Body of pancreas (tissue), 4 donors: Measurements from ENCODE around the gene KRT86.

Experiments used
- CTCF ChIP-seq, 7 experiments: fragments of 450-650 bp in 4 of 7; fragments of 200-600 bp in 3 of 7; sonication (generic) in 3 of 7; IDR thresholded peaks; one replicate each; pipeline ENCODE4 v1.5.1; 2016 to 2019; ENCODE audit warnings: antibody characterized with exemption in 7 of 7
- POLR2A ChIP-seq, 3 donors: fragments of 450-650 bp; IDR thresholded peaks; one replicate each; pipeline ENCODE4 v1.6.1; 2016; ENCODE audit warnings: antibody characterized with exemption in 3 of 3, mild to moderate bottlenecking in 2 of 3

GRCh38 chr12:52267266-52267665, 7.2 kb upstream of the KRT86 start:
- TF ChIP-seq CTCF (IDR thresholded peaks at IDR 0.05) (no peak), POLR2A (IDR thresholded peaks at IDR 0.05) (no peak)
